SU-DHL-6 (cell line): ENCODE measurements around the gene NDUFV1.

Source experiments
- H2AFZ ChIP-seq: fragments of 200-600 bp; sonication (generic); 2 replicates; pipeline ENCODE4 v1.6.1; 2014; ENCODE audit warnings: low read depth, mild to moderate bottlenecking, moderate library complexity, mixed read lengths, antibody characterized with exemption, low read length; ENCODE audit not compliant: severe bottlenecking
- H3F3A ChIP-seq: fragments of 200-600 bp; shearing (Covaris generic); 2 replicates; pipeline ENCODE4 v1.6.0; 2016; ENCODE audit warnings: antibody characterized with exemption, mild to moderate bottlenecking; ENCODE audit not compliant: insufficient read depth
- H3K27ac ChIP-seq: fragments of 200-600 bp; sonication (generic); 2 replicates; pipeline ENCODE4 v1.5.1; 2016; ENCODE audit warnings: low read depth, mild to moderate bottlenecking, low read length, moderate library complexity, mixed read lengths
- H3K27me3 ChIP-seq: fragments of 200-600 bp; sonication (generic), shearing (Covaris generic); 2 replicates; pipeline ENCODE4 v1.6.0; 2014; ENCODE audit warnings: mild to moderate bottlenecking, low read length
- H3K36me3 ChIP-seq: fragments of 200-600 bp; sonication (generic); 2 replicates; pipeline ENCODE4 v1.6.1; 2014; ENCODE audit warnings: mild to moderate bottlenecking, low read length, mixed read lengths
- H3K4me2 ChIP-seq: fragments of 300-600, 200-600 bp; shearing (Covaris generic), sonication (generic); 2 replicates; pipeline ENCODE4 v1.6.0; 2014; ENCODE audit warnings: low read length, low read depth, mild to moderate bottlenecking; ENCODE audit not compliant: poor library complexity, severe bottlenecking
- H3K4me3 ChIP-seq: fragments of 200-600 bp; sonication (generic); 2 replicates; pipeline ENCODE4 v1.5.1; 2014; ENCODE audit warnings: antibody characterized with exemption, low read length, mild to moderate bottlenecking, mixed read lengths; ENCODE audit not compliant: insufficient read depth, poor library complexity, severe bottlenecking
- H3K79me2 ChIP-seq: fragments of 200-600 bp; sonication (generic); 2 replicates; pipeline ENCODE4 v1.6.1; 2014; ENCODE audit warnings: mild to moderate bottlenecking, low read length, moderate library complexity; ENCODE audit not compliant: insufficient read depth
- H3K9ac ChIP-seq: fragments of 200-600 bp; sonication (generic); 2 replicates; pipeline ENCODE4 v1.7.0; 2014; ENCODE audit warnings: mild to moderate bottlenecking, low read length
- H3K9me2 ChIP-seq: fragments of 200-600 bp; sonication (generic); replicated peaks from 2 replicates; pipeline ENCODE4 v1.6.1; 2014; ENCODE audit warnings: low read length; ENCODE audit not compliant: insufficient read depth
- H3K9me3 ChIP-seq: fragments of 200-600 bp; sonication (generic); 2 replicates; pipeline ENCODE4 v1.6.1; 2014; ENCODE audit warnings: low read length, mixed read lengths; ENCODE audit not compliant: insufficient read depth
- H4K20me1 ChIP-seq: fragments of 200-600 bp; sonication (generic); 2 replicates; pipeline ENCODE4 v1.6.1; 2014; ENCODE audit warnings: low read depth, mild to moderate bottlenecking, antibody characterized with exemption, low read length, moderate library complexity, mixed read lengths
- CTCF ChIP-seq: fragments of 200-600 bp; sonication (generic); IDR thresholded peaks from one replicate; pipeline ENCODE4 v1.5.1; 2017; ENCODE audit warnings: antibody characterized with exemption, mild to moderate bottlenecking, low read length, moderate library complexity; ENCODE audit not compliant: insufficient read depth, poor library complexity, severe bottlenecking
- EZH2phosphoT487 ChIP-seq: fragments of 200-600 bp; sonication (generic), shearing (Covaris generic); conservative IDR thresholded peaks from 2 replicates; pipeline ENCODE4 v1.6.1; 2018; ENCODE audit warnings: mild to moderate bottlenecking, antibody characterized with exemption, low read length, moderate library complexity, mixed read lengths

NDUFV1 gene

GRCh38 chr11:67607507-67607906, 771 bp downstream of the NDUFV1 start:
- Histone ChIP-seq H3K9ac (peak overlapping the region; percentile 87), H3K36me3 (no peaks in the 10 kb centered on the region), H3K27me3 (no peaks in the 10 kb centered on the region), H3K27ac (no peak overlapping the region), H3K9me2 (no peaks in the 10 kb centered on the region), H3K9me3 (0 out of 2 replicates have a peak, but pooled peaks cover 4% of the 10 kb centered on the region), H2AFZ (no peak overlapping the region), H3K79me2 (peaks cover 11% of the 10 kb centered on the region), H3F3A (no peaks in the 10 kb centered on the region; the same call in 1 of the 2 replicates), H4K20me1 (no peaks in the 10 kb centered on the region), H3K4me2 (peak overlapping the region; percentile 87), H3K4me3 (peak overlapping the region; percentile 70)
- TF ChIP-seq EZH2phosphoT487, result no peak
- TF ChIP-seq CTCF, result no peak

- Histone ChIP-seq H3K79me2 (peaks cover 11% of the 10 kb centered on the region), H3K27ac (no peak overlapping the region), H3K36me3 (no peaks in the 10 kb centered on the region), H3K4me3 (no peak overlapping the region), H3K27me3 (no peaks in the 10 kb centered on the region), H4K20me1 (no peaks in the 10 kb centered on the region), H2AFZ (no peak overlapping the region), H3F3A (no peaks in the 10 kb centered on the region; the same call in 1 of the 2 replicates), H3K9me3 (no peaks in the 10 kb centered on the region), H3K9ac (no peak overlapping the region), H3K9me2 (no peaks in the 10 kb centered on the region), H3K4me2 (no peak overlapping the region)
- TF ChIP-seq EZH2phosphoT487 (no peak), CTCF (no peak)
Measured at GRCh38 chr11:67608486-67608885, 1.8 kb downstream of the NDUFV1 start.

- Histone ChIP-seq H3K4me2 (no peak overlapping the region), H3K9me2 (no peaks in the 10 kb centered on the region), H3K4me3 (no peak overlapping the region), H3K27me3 (no peaks in the 10 kb centered on the region), H2AFZ (no peak overlapping the region), H3K27ac (no peak overlapping the region), H3K9ac (no peak overlapping the region), H3K9me3 (no peaks in the 10 kb centered on the region), H3K36me3 (no peaks in the 10 kb centered on the region), H3K79me2 (peaks cover 11% of the 10 kb centered on the region), H3F3A (no peaks in the 10 kb centered on the region; the same call in 1 of the 2 replicates), H4K20me1 (no peaks in the 10 kb centered on the region)
- TF ChIP-seq EZH2phosphoT487 (no peak), CTCF (no peak)
Measured at GRCh38 chr11:67609316-67609715, 2.6 kb downstream of the NDUFV1 start.
